Neural cell (in vitro differentiated cells): Measurements from ENCODE around the gene EOGT. TPM values are rescaled to one million over a fixed set of nuclear protein-coding genes. Genes with fewer than 3 reads are reported as not detected.

ENCODE experiments used
- H2AFZ ChIP-seq: fragments of 200-600, 300-800 bp; sonication (generic), shearing (Covaris generic); 2 replicates; pipeline ENCODE4 v1.6.0; 2014; ENCODE audit warnings: low read depth, mild to moderate bottlenecking, antibody characterized with exemption, low read length, moderate library complexity
- H3F3A ChIP-seq: fragments of 200-600 bp; shearing (Covaris generic); 2 replicates; pipeline ENCODE4 v1.6.1; 2016; ENCODE audit warnings: mild to moderate bottlenecking, moderate library complexity, mixed read lengths, antibody characterized with exemption, low read length; ENCODE audit not compliant: insufficient read depth, poor library complexity, severe bottlenecking
- H3K27ac ChIP-seq: fragments of 200-600, 300-800 bp; sonication (generic), shearing (Covaris generic); 2 replicates; pipeline ENCODE4 v1.5.1; 2014; ENCODE audit warnings: mild to moderate bottlenecking, low read length, moderate library complexity
- H3K27me3 ChIP-seq: fragments of 300-800, 200-600 bp; sonication (generic), shearing (Covaris generic); 2 replicates; pipeline ENCODE4 v1.6.0; 2014; ENCODE audit warnings: mild to moderate bottlenecking, low read depth, low read length, moderate library complexity; ENCODE audit not compliant: insufficient read depth
- H3K36me3 ChIP-seq: fragments of 300-800, 200-600 bp; sonication (generic), shearing (Covaris generic); 2 replicates; pipeline ENCODE4 v1.5.1; 2014; ENCODE audit warnings: mild to moderate bottlenecking, antibody characterized with exemption, low read length, moderate library complexity; ENCODE audit not compliant: insufficient read depth
- H3K4me2 ChIP-seq: fragments of 300-800, 200-600 bp; sonication (generic), shearing (Covaris generic); 2 replicates; pipeline ENCODE4 v1.6.0; 2014; ENCODE audit warnings: mild to moderate bottlenecking, low read length
- H3K4me3 ChIP-seq: fragments of 300-800, 200-600 bp; sonication (generic), shearing (Covaris generic); 2 replicates; pipeline ENCODE4 v1.5.1; 2014; ENCODE audit warnings: mild to moderate bottlenecking, low read length, moderate library complexity
- H3K79me2 ChIP-seq: fragments of 200-600 bp; shearing (Covaris generic); replicated peaks from 2 replicates; pipeline ENCODE4 v1.6.0; 2014; ENCODE audit warnings: mild to moderate bottlenecking, low read length, moderate library complexity; ENCODE audit not compliant: insufficient read depth
- H3K9ac ChIP-seq: fragments of 300-800, 200-600 bp; sonication (generic), shearing (Covaris generic); 2 replicates; pipeline ENCODE4 v1.6.1; 2016; ENCODE audit warnings: mild to moderate bottlenecking, low read length, mixed read lengths
- H3K9me2 ChIP-seq: fragments of 200-600 bp; shearing (Covaris generic); 2 replicates; pipeline ENCODE4 v1.6.1; 2016; ENCODE audit warnings: mild to moderate bottlenecking, low read length, mixed read lengths; ENCODE audit not compliant: insufficient read depth
- H3K9me3 ChIP-seq: fragments of 200-600, 300-800 bp; sonication (generic), shearing (Covaris generic); 2 replicates; pipeline ENCODE4 v1.6.1; 2016; ENCODE audit warnings: mild to moderate bottlenecking, mixed run types, low read length, moderate library complexity, mixed read lengths
- H4K20me1 ChIP-seq: fragments of 200-600 bp; shearing (Covaris generic); 2 replicates; pipeline ENCODE4 v1.6.1; 2016; ENCODE audit warnings: mild to moderate bottlenecking, mixed run types; ENCODE audit not compliant: insufficient read depth
- EP300 ChIP-seq: fragments of 450-650 bp; conservative IDR thresholded peaks from 2 replicates; pipeline ENCODE4 v1.6.1; 2014; ENCODE audit warnings: antibody characterized with exemption, mild to moderate bottlenecking, moderate library complexity; ENCODE audit not compliant: poor library complexity, severe bottlenecking
- EZH2 ChIP-seq: fragments of 200-600, 300-800 bp; shearing (Covaris generic), sonication (generic); IDR thresholded peaks from 2 replicates; pipeline ENCODE4 v1.6.1; 2014; ENCODE audit warnings: antibody characterized with exemption, low read length, borderline replicate concordance, mild to moderate bottlenecking; ENCODE audit not compliant: insufficient read depth, poor library complexity, severe bottlenecking
- MXI1 ChIP-seq: fragments of 450-650 bp; conservative IDR thresholded peaks from 2 replicates; pipeline ENCODE4 v1.6.1; 2014; ENCODE audit warnings: antibody characterized with exemption, mild to moderate bottlenecking; ENCODE audit not compliant: poor library complexity, severe bottlenecking
- POLR2AphosphoS5 ChIP-seq: IDR thresholded peaks from 2 replicates; pipeline ENCODE4 v1.6.1; 2012
- RAD21 ChIP-seq: fragments of 450-650 bp; conservative IDR thresholded peaks from 2 replicates; pipeline ENCODE4 v1.6.1; 2014; ENCODE audit warnings: antibody characterized with exemption, mild to moderate bottlenecking, moderate library complexity
- SMC3 ChIP-seq: fragments of 450-650 bp; conservative IDR thresholded peaks from 2 replicates; pipeline ENCODE4 v1.6.1; 2014; ENCODE audit warnings: antibody characterized with exemption, mild to moderate bottlenecking, moderate library complexity; ENCODE audit not compliant: poor library complexity
- TAF1 ChIP-seq: IDR thresholded peaks from 2 replicates; pipeline ENCODE4 v1.6.1; 2012; ENCODE audit warnings: low read depth
- polyA plus RNA-seq: library from polyadenylated mRNA; depleted of rRNA; stranded (reverse); fragments of >200 nt; gene quantifications from 2 replicates; pipeline ENCODE4 v1.2.3, GENCODE V29; 2014
- TF ChIP-seq, protein P1 (sequence below): fragments of 450-650 bp; IDR thresholded peaks from 2 replicates; pipeline ENCODE4 v1.5.1; 2014; ENCODE audit warnings: antibody characterized with exemption, mild to moderate bottlenecking, moderate library complexity; ENCODE audit not compliant: poor library complexity, severe bottlenecking
- TF ChIP-seq, protein P2 (sequence below): IDR thresholded peaks from 2 replicates; pipeline ENCODE4 v1.6.1; 2012; ENCODE audit warnings: borderline replicate concordance

Gene EOGT
- polyA plus RNA-seq, 1 donor from 2014 or later = 3.2 TPM

- no peaks in the 10 kb centered on the region for H3K9me3 ChIP-seq
- no peaks in the 10 kb centered on the region for H3K9me2 ChIP-seq
- no peak overlapping the region for H3K4me2 ChIP-seq
- H3K27me3 ChIP-seq = no peaks in the 10 kb centered on the region
- H3K4me3 ChIP-seq = no peak overlapping the region
- no peaks in the 10 kb centered on the region for H4K20me1 ChIP-seq
- no peaks in the 10 kb centered on the region for H3K36me3 ChIP-seq
- H3F3A ChIP-seq = no peaks in the 10 kb centered on the region
- TF ChIP-seq EP300 (no peak), TAF1 (no peak)
- H3K9ac ChIP-seq = no peak overlapping the region
- H2AFZ ChIP-seq = no peak overlapping the region
- no peaks in the 10 kb centered on the region for H3K79me2 ChIP-seq
- no peak overlapping the region for H3K27ac ChIP-seq
These were observed 9.3 kb downstream of the EOGT start for GRCh38 chr3:69004138-69004537.

DNA sequence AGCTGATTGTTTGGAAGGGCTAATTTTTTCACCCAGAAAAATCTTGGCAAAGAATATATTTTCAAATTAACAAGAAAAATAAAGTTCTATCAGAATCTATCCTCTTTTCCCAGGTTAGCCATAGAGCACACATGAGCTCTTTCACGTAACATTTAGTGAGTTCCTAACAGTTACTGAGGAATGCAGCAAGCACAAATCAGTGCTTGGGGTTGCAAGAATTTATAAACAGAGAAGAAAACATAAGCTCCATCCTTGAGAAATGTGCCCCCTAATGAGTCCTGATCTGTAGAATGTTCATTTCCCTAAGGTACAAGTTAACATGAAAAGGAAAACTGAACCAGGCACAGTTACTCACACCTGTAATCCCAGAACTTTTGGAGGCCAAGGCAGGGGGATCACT, 13.9 kb downstream of the EOGT start:
- no peaks in the 10 kb centered on the region for H3K9me2 ChIP-seq
- no peaks in the 10 kb centered on the region for H3K79me2 ChIP-seq
- no peaks in the 10 kb centered on the region for H4K20me1 ChIP-seq
- TF ChIP-seq POLR2AphosphoS5 (no peak), TAF1 (no peak)
- TF ChIP-seq, protein P1, sequence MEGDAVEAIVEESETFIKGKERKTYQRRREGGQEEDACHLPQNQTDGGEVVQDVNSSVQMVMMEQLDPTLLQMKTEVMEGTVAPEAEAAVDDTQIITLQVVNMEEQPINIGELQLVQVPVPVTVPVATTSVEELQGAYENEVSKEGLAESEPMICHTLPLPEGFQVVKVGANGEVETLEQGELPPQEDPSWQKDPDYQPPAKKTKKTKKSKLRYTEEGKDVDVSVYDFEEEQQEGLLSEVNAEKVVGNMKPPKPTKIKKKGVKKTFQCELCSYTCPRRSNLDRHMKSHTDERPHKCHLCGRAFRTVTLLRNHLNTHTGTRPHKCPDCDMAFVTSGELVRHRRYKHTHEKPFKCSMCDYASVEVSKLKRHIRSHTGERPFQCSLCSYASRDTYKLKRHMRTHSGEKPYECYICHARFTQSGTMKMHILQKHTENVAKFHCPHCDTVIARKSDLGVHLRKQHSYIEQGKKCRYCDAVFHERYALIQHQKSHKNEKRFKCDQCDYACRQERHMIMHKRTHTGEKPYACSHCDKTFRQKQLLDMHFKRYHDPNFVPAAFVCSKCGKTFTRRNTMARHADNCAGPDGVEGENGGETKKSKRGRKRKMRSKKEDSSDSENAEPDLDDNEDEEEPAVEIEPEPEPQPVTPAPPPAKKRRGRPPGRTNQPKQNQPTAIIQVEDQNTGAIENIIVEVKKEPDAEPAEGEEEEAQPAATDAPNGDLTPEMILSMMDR = no peak
- no peak overlapping the region for H2AFZ ChIP-seq
- no peak overlapping the region for H3K27ac ChIP-seq
- no peaks in the 10 kb centered on the region for H3K9me3 ChIP-seq
- H3K4me3 ChIP-seq = no peak overlapping the region
- no peaks in the 10 kb centered on the region for H3K36me3 ChIP-seq
- H3K4me2 ChIP-seq = no peak overlapping the region
- H3F3A ChIP-seq = no peaks in the 10 kb centered on the region
- no peaks in the 10 kb centered on the region for H3K27me3 ChIP-seq
- H3K9ac ChIP-seq = no peak overlapping the region

DNA sequence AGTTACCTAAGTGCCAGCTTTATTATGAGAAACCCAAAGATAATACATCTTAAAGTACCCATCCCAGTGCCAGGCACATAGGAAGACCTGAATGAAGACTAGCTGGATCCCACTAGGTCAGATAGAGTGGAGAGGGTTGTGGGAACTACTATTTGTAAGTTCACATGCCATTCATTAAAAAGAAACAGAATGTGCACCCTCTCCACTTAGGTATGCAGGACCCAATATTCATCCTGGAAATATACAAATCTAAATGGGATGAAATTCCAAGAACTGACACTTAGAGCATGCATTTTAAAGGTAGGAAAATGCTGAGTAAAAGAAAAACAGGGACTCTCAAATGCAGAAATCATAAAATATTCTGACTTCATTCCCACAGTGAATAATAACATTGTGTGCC, 14.3 kb downstream of the EOGT start:
- TF ChIP-seq SMC3 = no peak
- TF ChIP-seq, protein P2, sequence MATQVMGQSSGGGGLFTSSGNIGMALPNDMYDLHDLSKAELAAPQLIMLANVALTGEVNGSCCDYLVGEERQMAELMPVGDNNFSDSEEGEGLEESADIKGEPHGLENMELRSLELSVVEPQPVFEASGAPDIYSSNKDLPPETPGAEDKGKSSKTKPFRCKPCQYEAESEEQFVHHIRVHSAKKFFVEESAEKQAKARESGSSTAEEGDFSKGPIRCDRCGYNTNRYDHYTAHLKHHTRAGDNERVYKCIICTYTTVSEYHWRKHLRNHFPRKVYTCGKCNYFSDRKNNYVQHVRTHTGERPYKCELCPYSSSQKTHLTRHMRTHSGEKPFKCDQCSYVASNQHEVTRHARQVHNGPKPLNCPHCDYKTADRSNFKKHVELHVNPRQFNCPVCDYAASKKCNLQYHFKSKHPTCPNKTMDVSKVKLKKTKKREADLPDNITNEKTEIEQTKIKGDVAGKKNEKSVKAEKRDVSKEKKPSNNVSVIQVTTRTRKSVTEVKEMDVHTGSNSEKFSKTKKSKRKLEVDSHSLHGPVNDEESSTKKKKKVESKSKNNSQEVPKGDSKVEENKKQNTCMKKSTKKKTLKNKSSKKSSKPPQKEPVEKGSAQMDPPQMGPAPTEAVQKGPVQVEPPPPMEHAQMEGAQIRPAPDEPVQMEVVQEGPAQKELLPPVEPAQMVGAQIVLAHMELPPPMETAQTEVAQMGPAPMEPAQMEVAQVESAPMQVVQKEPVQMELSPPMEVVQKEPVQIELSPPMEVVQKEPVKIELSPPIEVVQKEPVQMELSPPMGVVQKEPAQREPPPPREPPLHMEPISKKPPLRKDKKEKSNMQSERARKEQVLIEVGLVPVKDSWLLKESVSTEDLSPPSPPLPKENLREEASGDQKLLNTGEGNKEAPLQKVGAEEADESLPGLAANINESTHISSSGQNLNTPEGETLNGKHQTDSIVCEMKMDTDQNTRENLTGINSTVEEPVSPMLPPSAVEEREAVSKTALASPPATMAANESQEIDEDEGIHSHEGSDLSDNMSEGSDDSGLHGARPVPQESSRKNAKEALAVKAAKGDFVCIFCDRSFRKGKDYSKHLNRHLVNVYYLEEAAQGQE = no peak
- TF ChIP-seq TAF1 = no peak
- TF ChIP-seq RAD21 = no peak
- TF ChIP-seq EZH2 = no peak
- no peak for TF ChIP-seq EP300
- no peak for TF ChIP-seq POLR2AphosphoS5
- TF ChIP-seq MXI1 = no peak
- TF ChIP-seq, protein P1 = no peak
- H3K79me2 ChIP-seq = no peaks in the 10 kb centered on the region
- H3K4me2 ChIP-seq = no peak overlapping the region
- H3K9me2 ChIP-seq = no peaks in the 10 kb centered on the region
- no peaks in the 10 kb centered on the region for H4K20me1 ChIP-seq
- H3K36me3 ChIP-seq = no peaks in the 10 kb centered on the region
- H3K27ac ChIP-seq = no peak overlapping the region
- no peak overlapping the region for H3K4me3 ChIP-seq
- no peaks in the 10 kb centered on the region for H3F3A ChIP-seq
- no peak overlapping the region for H2AFZ ChIP-seq
- no peaks in the 10 kb centered on the region for H3K9me3 ChIP-seq
- no peaks in the 10 kb centered on the region for H3K27me3 ChIP-seq
- no peak overlapping the region for H3K9ac ChIP-seq
